Large intestine (tissue), 3 donors: ENCODE results near the gene SLC35E1. TPM values are rescaled to one million over a fixed set of nuclear protein-coding genes. Genes with fewer than 3 reads are reported as not detected.
"Not testable (repeated sequence)": the region's sequence is repeated elsewhere in the genome, so short reads cannot be mapped to it uniquely, and the experiment has no call there.

Source experiments
- DNase-seq, 2 donors: peaks; one replicate each; pipeline versions ENCODE4 v3.0.0 to v3.0.0-alpha.2; 2013
- H3K27ac ChIP-seq: one replicate; pipeline ENCODE4 v1.5.1; 2013; ENCODE audit warnings: low read length
- H3K27me3 ChIP-seq: 2 replicates; pipeline ENCODE4 v1.6.1; 2013; ENCODE audit warnings: low read length; ENCODE audit not compliant: control insufficient read depth, insufficient read depth
- H3K36me3 ChIP-seq: 2 replicates; pipeline ENCODE4 v1.6.1; 2013; ENCODE audit warnings: low read length; ENCODE audit not compliant: control insufficient read depth, insufficient read depth
- H3K4me1 ChIP-seq: one replicate; pipeline ENCODE4 v1.6.1; 2013; ENCODE audit warnings: low read length; ENCODE audit not compliant: control insufficient read depth, insufficient read depth
- H3K4me3 ChIP-seq: one replicate; pipeline ENCODE4 v1.5.1; 2013; ENCODE audit warnings: low read length
- H3K9me3 ChIP-seq: one replicate; pipeline ENCODE4 v1.6.1; 2013; ENCODE audit warnings: mild to moderate bottlenecking, low read depth, low read length, moderate library complexity; ENCODE audit not compliant: control insufficient read depth
- WGBS: methylation state at CpG from one replicate; pipeline ENCODE4 v1.1.5; 2013; ENCODE audit warnings: low lambda C conversion rate; ENCODE audit not compliant: insufficient coverage; 5-methylcytosine and 5-hydroxymethylcytosine counted together
- polyA plus RNA-seq: library from polyadenylated mRNA; unstranded; fragments of 120-200 nt; gene quantifications from one replicate; pipeline ENCODE4 v1.2.1, GENCODE V29; 2013

The SLC35E1 gene
- polyA plus RNA-seq, 1 donor = 34.0 TPM

DNA sequence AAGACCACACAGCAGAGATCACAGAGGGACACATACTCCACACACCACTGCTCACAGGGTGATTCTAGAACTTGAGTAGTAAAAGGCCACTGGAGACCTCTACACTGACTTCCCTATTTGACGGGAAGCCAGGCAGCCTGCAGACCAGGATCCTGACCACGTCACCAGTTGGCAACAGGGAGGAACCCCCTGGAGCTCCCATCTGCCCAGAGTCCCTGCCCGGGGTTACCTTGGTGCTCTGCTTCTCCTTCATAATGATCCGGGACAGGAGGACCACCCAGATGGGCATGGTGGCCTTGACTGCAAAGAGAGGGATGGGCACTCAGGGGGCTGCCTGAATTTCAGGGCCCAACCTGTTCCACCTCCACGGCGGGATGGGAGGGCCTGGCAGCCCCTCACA, 932 bp downstream of the SLC35E1 start:
- DNase-seq = no peak
- no peaks in the 10 kb centered on the region for H3K9me3 ChIP-seq
- H3K4me3 ChIP-seq = peak overlapping the region; percentile 57
- WGBS = no CpG with 5 or more reads among the region's 6 CpGs
- H3K27me3 ChIP-seq = no peaks in the 10 kb centered on the region
- peaks cover 46% of the 10 kb centered on the region for H3K36me3 ChIP-seq
- no peak overlapping the region for H3K27ac ChIP-seq
- peaks cover 14% of the 10 kb centered on the region for H3K4me1 ChIP-seq

DNA sequence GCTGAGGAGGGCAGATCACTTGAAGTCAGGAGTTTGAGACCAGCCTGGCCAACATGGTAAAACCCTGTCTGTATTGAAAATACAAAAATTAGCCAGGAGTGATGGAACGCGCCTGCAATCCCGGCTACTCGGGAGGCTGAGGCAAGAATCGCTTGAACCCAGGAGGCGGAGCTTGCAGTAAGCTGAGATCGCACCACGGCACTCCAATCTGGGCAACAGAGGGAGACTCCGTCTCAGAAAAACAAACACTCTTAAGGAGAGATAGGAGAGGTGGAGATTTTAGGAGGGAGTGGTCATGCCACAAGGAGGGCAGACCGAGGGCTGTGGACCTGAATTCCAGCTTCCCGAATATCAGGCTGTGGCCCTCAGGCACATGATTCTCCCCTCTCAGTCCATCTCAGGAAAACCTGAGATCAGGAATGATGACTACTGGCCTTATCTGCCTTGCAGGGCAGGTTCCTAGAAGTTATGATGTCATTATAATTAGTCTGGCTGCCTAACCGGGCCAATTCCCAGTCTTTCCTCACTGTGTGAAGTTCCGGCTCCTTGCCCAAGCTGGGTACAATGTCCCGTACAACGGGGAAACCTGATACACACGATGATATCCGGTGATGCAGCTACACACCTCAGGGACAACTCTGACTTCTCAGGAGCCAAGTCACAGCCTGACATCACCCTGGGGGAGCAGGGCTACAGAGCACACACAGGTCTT, 2.5 kb downstream of the SLC35E1 start:
- peaks cover 39% of the 10 kb centered on the region for H3K36me3 ChIP-seq
- WGBS = no CpG with 5 or more reads among the region's 17 CpGs
- H3K4me1 ChIP-seq = peaks cover 14% of the 10 kb centered on the region
- DNase-seq = no peak
- no peaks in the 10 kb centered on the region for H3K27me3 ChIP-seq
- no peak overlapping the region for H3K27ac ChIP-seq
- no peaks in the 10 kb centered on the region for H3K9me3 ChIP-seq
- no peak overlapping the region for H3K4me3 ChIP-seq

DNA sequence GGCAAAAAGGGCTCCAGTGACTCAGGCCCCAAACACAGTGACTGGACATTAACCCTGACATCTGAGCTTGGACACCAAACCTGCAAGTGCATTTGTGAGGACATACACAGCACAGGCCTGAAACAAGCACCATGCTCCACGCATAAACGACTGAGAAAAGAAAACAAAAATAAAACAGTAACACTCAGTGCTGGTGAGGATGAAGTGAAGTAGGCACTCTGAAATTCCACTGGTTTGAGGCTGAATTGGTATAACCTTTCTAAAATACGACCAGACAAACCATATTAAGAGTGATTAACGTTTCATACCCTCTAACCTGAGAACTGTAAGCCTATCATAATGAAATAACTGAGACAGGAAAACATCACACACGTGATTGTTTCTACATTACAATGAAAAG, 5.5 kb downstream of the SLC35E1 start:
- H3K27ac ChIP-seq = no peak overlapping the region

DNA sequence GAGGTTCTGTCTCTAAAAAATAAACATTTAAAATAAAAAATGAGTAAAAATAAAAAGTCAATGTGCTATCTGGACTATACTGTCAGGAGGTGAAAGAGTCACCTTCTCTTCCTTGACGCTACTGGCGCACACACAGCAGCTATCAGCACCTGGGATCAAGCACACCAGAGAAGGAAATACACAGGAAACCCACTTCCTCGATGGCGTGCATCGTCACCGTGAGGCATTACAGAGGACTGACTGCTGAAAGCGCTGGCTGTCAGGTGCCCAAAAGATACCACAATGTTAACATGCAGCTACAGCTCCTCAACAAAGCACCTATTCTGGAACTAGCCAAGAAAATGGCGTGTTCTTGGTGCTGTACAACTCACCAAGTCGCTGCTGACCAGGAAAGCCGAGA, 6.1 kb downstream of the SLC35E1 start:
- no CpG with 5 or more reads among the region's 10 CpGs for WGBS
- Histone ChIP-seq H3K4me1 (peaks cover 3% of the 10 kb centered on the region), H3K9me3 (no peaks in the 10 kb centered on the region), H3K27me3 (no peaks in the 10 kb centered on the region), H3K4me3 (no peak overlapping the region), H3K36me3 (peaks cover 58% of the 10 kb centered on the region), H3K27ac (no peak overlapping the region)
- no peak for DNase-seq

More for the DNA sequence above, 5.5 kb downstream of the SLC35E1 start:
- Histone ChIP-seq H3K27me3 (no peaks in the 10 kb centered on the region), H3K9me3 (no peaks in the 10 kb centered on the region), H3K4me3 (no peak overlapping the region), H3K36me3 (peaks cover 54% of the 10 kb centered on the region), H3K4me1 (peaks cover 7% of the 10 kb centered on the region)
- 100% methylated on average over 2 of the region's 5 CpGs for WGBS
- no peak for DNase-seq

DNA sequence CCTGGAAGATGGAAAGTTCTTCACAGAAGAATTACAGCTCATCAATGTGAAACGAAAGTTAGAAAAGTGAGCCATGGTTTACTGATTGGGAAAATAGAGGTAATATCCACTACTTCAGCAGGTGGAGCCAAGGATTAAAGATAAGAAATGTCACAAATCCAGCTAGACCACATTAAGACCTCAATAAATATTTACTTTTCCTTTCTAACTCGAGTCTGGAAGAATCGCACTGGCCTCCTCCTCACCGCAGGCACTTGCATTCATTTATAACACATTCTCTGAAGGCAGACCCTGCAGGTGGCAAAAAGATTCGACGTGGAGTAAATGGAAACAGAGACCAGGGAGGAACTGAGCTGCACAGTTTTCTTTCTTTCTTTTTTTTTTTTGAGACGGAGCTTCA, 7.4 kb downstream of the SLC35E1 start:
- Histone ChIP-seq H3K9me3 (no peaks in the 10 kb centered on the region), H3K4me1 (no peaks in the 10 kb centered on the region), H3K27me3 (no peaks in the 10 kb centered on the region), H3K27ac (no peak overlapping the region), H3K4me3 (no peak overlapping the region), H3K36me3 (peaks cover 62% of the 10 kb centered on the region)
- peak in 1 of 2 donors; percentile 34 for DNase-seq
- WGBS = 40% methylated on average over 1 of the region's 7 CpGs

DNA sequence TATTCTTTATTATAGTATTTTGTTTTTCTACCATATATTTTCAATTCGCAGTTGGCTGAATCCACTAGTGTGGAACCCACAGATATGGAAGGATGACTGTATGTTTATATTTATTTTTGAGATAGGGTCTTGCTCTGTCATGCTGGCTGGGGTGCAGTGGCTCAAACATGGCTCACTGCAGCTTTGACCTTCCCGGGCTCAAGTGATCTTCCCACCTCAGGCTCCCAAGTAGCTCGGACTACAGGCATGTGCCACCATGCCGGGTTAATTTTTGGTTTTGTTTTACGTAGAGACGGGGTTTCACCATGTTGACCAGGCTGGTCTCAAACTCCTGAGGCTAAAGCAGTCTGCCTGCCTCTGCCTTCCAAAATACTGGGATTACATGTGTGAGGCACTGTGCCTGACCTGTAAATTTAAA, 9.6 kb downstream of the SLC35E1 start:
- Histone ChIP-seq H3K36me3 (peaks cover 55% of the 10 kb centered on the region), H3K4me3 (no peak overlapping the region), H3K27ac (no peak overlapping the region), H3K27me3 (no peaks in the 10 kb centered on the region), H3K9me3 (no peaks in the 10 kb centered on the region), H3K4me1 (no peaks in the 10 kb centered on the region)
- no peak for DNase-seq
- no CpG with 5 or more reads among the region's 6 CpGs for WGBS

DNA sequence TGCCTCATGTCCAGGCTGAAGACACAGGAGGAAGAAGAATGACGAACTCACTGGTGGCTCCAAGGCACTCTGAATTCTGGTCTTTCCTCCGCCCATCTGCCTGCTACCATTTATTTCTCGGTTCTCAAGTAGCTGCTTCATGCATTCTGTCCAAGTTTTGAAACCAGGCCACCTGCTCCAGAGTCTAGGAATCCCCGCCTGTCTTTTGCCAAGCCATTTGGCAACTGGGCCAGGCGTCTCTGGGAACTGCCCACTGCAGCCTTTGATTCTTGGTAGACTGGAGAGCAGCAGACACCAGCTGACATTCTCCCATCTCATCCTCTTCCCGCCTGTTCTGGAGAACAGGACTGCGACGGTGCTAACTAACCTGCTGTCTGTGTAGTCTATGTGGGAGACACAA, 10.8 kb downstream of the SLC35E1 start:
- Histone ChIP-seq H3K4me3 (no peak overlapping the region), H3K27me3 (no peaks in the 10 kb centered on the region), H3K36me3 (peaks cover 50% of the 10 kb centered on the region), H3K9me3 (no peaks in the 10 kb centered on the region), H3K27ac (no peak overlapping the region), H3K4me1 (no peaks in the 10 kb centered on the region)
- no peak for DNase-seq
- WGBS = no CpG with 5 or more reads among the region's 8 CpGs

DNA sequence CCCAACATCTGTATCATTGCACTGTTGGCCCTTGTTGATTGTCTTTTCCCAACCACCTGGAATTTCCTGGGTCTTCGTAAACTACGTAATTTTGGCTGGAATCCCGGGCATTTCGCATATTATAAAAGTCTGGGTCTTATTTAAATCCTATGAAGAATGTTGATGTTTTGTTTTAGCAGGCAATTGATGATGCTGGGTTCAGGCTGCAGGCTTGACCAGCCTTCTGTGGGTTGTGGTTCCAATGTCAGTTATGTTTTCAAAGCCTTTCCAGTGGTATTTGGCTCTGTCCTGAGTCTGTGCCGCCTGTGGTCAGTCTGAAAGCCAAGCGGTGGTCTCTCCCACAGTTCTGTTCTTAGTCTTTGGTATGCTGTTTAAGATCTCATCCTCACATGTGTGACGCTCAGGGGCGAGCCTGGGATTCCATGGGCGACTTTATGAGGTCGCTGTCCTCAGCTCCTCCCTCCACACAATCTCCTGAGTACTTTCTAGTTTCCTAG, 12.4 kb downstream of the SLC35E1 start:
- DNase-seq = no peak
- Histone ChIP-seq H3K4me3 (no peak overlapping the region), H3K36me3 (peaks cover 47% of the 10 kb centered on the region), H3K9me3 (no peaks in the 10 kb centered on the region), H3K4me1 (no peaks in the 10 kb centered on the region), H3K27ac (no peak overlapping the region), H3K27me3 (no peaks in the 10 kb centered on the region)
- WGBS = 87% methylated on average over 3 of the region's 10 CpGs

DNA sequence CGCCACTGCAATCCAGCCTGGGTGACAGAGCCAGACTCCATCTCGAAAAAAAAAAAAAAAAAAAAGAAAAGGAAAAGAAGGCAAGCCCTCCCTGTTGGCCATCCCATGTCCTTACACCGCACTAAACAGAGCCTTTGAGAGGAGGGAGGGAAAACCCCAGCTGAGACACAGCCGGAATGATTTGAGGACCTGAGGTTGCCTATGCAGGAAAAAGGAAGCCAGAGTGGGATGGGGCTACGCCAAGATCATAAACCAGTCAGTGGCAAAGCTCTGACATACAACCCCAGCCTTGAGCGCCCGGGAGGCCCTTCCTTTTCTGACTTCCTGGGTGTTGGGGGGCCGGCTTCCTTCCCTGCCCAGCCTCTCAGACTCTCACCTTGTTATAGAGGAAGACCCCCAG, 17.4 kb downstream of the SLC35E1 start:
- WGBS = no CpG with 5 or more reads among the region's 8 CpGs
- no peak for DNase-seq
- no peak overlapping the region for H3K27ac ChIP-seq

DNA sequence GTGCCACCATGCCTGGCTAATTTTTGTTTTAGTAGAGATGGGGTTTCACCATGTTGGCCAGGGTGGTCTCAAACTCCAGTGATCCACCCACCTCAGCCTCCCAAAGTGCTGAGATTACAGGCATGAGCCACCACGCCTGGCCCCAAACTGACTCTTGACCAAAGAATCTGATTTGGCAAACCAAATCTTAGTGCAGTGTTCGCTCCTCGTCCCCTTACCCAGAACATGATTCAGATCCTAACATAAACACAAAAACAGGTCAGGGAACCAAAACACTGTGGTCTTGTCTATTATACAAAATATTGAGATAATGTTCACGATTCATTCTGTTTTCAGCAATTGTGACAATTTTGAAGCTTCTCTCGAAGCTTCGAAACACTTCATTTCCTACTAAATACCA, 20.3 kb downstream of the SLC35E1 start:
- H3K4me3 ChIP-seq, H3K27me3 ChIP-seq, H3K9me3 ChIP-seq, H3K4me1 ChIP-seq, DNase-seq, H3K27ac ChIP-seq: not testable (repeated sequence)
- 100% methylated on average over 1 of the region's 6 CpGs for WGBS
- peaks cover 41% of the 10 kb centered on the region for H3K36me3 ChIP-seq

More for the DNA sequence above, 17.4 kb downstream of the SLC35E1 start:
- Histone ChIP-seq H3K27me3 (no peaks in the 10 kb centered on the region), H3K4me1 (no peaks in the 10 kb centered on the region), H3K4me3 (no peak overlapping the region), H3K9me3 (no peaks in the 10 kb centered on the region), H3K36me3 (peaks cover 51% of the 10 kb centered on the region)

DNA sequence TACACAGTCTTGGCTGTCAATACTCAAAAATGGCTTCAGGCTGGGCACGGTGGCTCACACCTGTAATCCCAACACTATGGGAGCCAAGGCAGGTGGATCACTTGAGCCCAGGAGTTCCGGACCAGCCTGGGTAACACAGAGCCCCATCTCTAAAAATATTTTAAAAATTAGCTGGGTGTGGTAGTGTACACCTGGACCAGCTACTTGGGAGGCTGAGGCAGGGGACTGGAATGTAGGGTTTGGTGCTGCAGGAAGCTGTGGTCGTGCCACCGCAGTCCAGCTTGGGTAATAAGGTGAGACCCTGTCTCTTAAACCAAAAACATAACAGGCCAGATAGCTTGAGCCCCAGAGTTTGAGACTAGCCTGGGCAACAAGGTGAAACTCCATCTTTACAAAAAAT, 23.3 kb downstream of the SLC35E1 start:
- Histone ChIP-seq H3K4me1 (no peaks in the 10 kb centered on the region), H3K27ac (no peak overlapping the region), H3K36me3 (peaks cover 29% of the 10 kb centered on the region), H3K9me3 (no peaks in the 10 kb centered on the region), H3K4me3 (no peak overlapping the region), H3K27me3 (no peaks in the 10 kb centered on the region)
- DNase-seq = no peak
- WGBS = no CpG with 5 or more reads among the region's 4 CpGs
